Posterior cingulate gyrus (tissue), 11 donors: ENCODE data around the gene CCR6.
"Not testable (repeated sequence)": the region's sequence is repeated elsewhere in the genome, so short reads cannot be mapped to it uniquely, and the experiment has no call there.

Source experiments
- DNase-seq, 10 donors: peaks; one replicate each; pipeline versions ENCODE4 v3.0.0 to v3.0.0-alpha.2; 2020 to 2021; ENCODE audit warnings: mixed read lengths in 3 of 10
- intact Hi-C: fragments of 100-400 bp; cut with DNase I; formaldehyde crosslinking; loops from one replicate; pipeline ENCODE4 v1.15.1; 2023

Gene CCR6

DNA sequence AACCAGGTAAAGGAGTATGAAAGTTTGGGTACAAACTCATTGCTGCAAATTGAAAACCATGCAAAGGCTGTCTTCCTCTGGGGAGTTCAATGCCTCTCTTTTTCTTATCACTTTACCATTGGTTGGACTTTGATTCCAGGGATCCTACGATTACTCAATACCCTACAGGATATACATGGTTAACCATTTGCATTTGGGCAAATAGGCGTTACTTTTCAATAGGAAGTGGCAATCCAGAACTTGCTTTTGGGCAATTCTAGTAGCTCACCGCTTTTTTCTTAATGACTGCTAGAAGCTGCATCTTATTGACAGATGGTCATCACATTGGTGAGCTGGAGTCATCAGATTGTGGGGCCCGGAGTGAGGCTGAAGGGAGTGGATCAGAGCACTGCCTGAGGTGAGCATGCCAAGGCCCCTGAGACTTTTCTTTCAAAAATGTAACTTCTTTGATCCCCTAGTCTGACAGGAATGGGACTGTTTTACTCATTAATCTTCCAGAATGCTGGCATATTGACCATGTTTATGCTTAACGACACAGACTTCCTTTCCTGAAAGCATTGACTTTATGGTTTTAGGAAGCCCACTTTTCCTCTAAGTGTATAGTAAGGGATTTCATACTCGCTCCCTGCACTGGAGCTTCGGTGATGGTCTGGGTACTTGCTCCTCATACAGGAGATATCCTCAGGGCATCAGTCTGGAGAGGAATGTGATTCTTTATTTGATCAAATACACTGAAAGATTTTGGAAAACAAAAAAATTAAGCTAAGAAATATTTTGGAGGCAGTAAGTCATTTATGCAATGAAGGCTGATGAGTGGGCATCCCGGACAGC lies at the start of gene CCR6:
Gene CCR6 (plus strand): TSS at position 270 of the 831 bp plus-strand sequence. CDS start 13,039 bp downstream, outside the sequence.
- intact Hi-C loops = no loop called here
- no peak for DNase-seq

GRCh38 chr6:167073679-167074274 lies 49.1 kb upstream of the CCR6 start:
- intact Hi-C loops = no loop called here
- no peak for DNase-seq

DNA sequence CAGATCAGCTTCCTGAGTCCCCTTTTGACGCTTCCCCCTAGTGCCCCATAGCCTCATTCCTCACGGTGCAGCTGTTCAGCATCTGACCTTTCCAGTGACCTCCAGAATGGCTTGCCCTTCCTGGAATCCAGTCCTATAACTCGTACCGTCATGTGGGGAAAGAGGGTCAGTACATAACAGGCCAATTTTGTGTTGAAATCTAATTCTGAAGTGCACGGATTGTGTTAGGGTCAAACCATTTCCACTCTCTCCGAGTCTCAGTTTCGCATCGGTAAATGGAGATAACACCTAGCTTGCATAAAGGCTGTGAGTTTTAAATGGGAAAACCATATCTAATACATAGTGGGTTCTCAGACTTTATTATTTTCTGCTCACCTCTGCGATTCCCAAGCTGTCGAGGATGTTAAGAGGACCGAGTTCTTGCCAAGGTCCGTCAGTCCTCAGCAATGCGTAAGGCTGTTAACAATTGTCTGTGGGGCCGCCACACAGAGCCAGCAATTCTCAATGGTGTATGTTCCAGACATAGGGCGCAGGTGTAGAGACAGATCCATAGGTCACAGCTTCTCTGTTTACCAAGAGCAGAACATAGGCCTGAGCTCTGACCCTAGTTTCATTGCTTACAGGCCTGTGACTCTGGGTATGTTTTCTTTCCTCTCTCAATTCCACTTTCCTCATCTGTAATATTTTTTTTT lies 45.5 kb upstream of the CCR6 start:
- intact Hi-C loops = no loop called here
- no peak for DNase-seq

DNA sequence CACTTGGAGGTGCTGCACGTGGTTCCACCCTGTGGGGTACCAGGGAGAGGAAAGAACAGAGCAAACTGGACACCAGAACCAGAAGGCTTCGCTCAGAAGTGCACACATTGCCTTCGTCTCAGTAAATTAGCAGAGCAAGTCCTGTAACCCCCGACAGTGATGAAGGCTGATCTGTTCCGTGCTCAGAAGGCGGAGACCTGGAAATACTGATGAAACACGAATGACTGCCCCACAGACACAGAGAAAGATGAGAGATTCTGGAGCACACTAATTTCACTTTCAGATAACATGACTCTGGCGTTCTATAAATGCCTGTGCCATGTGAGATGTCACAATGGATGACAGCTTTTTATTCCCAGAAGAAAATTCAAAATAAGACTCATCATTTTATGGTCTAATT lies 44.2 kb upstream of the CCR6 start:
- intact Hi-C loops = no loop called here
- no peak for DNase-seq

DNA sequence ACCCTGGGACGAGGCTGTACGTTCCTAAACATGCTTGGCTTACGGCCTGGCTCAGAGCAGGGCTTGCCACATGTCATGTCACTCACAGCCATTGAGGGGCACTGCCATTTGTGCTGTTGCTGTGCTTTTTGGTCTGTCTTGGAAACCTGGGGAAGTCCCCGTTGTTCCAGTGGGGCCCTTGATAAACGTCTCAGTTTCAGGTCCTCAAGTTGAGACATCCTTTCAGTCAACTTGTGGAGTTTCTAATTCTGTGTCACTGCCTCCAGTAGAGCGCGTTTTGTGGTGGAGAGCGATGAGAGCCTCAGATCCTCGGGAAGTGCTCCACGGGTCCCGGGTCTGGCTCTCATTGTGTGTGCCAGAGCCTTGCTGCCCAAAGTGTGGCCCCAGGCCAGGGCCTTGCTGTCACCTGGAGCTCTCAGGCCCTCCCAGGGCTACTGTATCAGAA lies 43.0 kb upstream of the CCR6 start:
- intact Hi-C loops = no loop called here
- no peak for DNase-seq

GRCh38 chr6:167087857-167088354 lies 35.0 kb upstream of the CCR6 start:
- no peak for DNase-seq
- intact Hi-C loops = no loop called here

GRCh38 chr6:167088741-167089140 lies 34.2 kb upstream of the CCR6 start:
- DNase-seq, intact Hi-C loops: not testable (repeated sequence)

DNA sequence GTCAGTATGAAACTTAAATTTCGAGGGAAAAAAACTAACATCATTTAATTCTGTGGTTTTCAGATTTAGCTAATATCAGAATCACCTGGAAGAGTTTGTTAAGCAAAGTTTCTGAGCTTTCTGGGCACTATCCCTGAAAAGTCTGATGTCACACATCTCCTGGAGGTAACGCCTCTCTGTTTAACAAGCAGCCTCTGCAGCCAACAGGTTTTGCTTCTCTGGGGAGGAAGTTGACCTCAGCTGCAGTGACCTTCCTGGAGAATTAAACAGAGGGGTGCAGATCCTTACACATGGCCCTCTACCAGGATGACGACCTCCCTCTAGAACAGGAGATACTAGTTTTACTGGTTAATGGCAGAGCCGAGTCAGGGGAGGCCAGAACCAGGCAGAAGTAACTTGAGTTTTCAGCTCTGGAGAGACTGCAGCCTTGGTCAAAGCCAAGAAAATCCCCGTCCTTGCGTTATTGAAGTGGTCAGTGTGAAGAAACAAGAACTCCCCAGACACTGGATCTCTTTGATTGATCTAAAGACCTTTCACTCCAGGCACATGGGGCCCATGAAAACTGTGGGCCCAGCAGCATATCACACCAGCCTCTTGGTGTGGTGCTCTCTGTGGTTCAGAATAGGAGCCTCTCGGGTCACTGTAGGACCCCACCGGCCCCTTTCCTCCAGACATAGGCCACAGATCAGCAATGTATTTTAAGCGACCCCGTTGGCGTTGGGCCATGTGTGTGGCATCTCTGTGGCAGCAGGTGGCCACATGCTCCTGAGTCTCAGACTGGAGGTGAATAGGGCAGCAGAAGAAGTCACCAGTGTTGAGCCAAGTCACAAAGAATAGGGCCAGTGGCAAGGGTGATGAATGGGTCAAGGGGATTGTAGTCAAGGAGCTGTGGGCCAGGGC lies 33.4 kb upstream of the CCR6 start:
- no peak for DNase-seq
- intact Hi-C loops = no loop called here

DNA sequence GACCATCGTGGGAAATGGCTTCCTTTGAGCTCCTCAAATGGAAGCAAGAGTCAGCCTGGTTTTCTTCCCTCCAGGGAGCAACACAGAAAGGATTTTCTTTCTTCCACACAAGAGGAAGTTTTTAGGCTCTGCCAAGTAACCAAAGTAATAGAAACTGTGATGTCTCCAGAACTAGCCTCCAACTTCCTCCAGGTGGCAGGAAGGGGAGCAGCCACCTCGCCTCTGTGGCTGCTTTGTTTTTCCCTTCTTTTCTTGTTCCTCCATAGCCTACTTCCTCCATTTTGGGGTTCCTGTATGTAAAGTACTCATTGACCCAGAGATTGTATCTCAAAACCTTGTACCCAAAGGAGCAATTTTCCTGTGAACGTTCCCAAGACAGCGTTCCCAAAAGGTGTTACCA lies 32.7 kb upstream of the CCR6 start:
- no peak for DNase-seq
- intact Hi-C loops = no loop called here

DNA sequence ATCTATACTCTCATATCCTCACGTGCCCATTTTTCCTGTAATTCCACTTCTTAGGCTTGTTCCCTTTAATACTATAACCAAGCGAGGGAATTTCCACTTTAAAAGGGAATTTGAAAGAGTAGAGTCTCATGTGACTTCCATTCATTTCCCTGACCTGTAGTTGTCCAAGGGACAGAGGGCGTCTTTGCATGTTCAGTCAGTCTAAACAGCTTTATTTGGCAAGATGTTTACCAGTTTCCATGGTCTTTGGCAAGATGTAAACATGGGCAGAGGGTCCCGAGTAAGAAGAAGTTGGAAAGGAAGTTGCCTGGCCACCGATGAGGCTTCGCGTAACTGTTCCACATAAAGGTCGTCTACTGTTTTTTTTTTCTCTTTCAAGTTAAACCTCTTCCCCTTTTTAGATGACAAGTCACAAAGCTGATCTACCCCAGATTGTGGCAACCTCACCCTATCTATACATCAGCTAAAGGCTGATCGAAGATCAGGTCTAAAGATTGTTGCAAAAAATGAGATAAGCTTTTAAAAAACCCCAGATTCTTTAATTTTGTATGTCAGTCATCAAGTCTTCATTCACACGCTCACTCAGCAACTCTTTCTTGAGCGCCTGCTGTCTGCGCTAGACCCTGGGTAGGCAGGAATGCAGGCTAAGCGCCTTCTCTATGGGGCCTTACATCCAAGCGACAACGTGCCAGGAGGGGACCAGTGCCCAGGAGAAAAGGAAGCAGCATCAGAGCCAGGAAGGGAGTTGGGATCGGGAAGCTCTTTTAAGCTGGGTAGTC lies 31.7 kb upstream of the CCR6 start:
- no peak for DNase-seq
- intact Hi-C loops = no loop called here

- intact Hi-C loops = no loop called here
- no peak for DNase-seq
Observed at GRCh38 chr6:167091805-167092107, 31.1 kb upstream of the CCR6 start.

DNA sequence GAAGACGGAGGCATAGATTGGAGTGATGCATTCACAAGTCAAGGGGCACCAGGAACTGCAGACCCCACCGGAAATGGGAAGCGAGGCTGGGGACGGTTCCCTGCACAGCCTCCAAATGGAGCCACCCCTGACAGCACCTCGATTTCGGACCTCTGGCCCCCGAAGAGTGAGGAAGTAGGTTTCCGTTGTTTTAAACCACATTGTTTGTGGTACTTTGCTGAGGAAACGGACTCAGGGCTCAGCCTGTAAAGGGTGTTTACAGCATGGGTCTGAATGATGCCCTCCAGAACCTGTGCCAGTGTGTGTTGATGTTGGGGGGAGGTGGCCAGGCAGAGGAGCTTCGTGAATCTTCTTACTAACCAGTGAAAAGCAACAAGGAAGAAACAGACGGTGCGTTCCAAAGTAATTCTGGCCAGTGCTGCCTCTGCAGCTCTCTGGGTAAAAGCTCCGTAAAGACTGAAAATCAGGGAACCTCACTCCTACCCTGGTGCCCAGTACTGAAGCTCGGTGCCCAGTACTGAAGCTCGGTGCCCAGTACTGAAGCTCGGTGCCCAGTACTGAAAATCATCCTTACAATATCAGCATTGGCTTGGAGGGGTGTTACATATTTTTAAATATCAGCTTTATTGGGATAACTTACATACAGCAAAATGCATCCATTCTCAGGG lies 30.1 kb upstream of the CCR6 start:
- DNase-seq = no peak
- intact Hi-C loops = no loop called here

GRCh38 chr6:167093406-167093921 lies 29.4 kb upstream of the CCR6 start:
- DNase-seq = no peak
- intact Hi-C loops = no loop called here

GRCh38 chr6:167093922-167094432 lies 28.9 kb upstream of the CCR6 start:
- intact Hi-C loops = no loop called here

GRCh38 chr6:167094436-167094819 lies 28.5 kb upstream of the CCR6 start:
- no peak for DNase-seq
- intact Hi-C loops = no loop called here

More at GRCh38 chr6:167093922-167094432, 28.9 kb upstream of the CCR6 start:
- peak in 1 of 10 donors; percentile 25 for DNase-seq

- DNase-seq = no peak
Observed at GRCh38 chr6:167094820-167095637, 27.9 kb upstream of the CCR6 start.

GRCh38 chr6:167095888-167096287 lies 27.0 kb upstream of the CCR6 start:
- intact Hi-C loops = no loop called here
- no peak for DNase-seq

More at GRCh38 chr6:167094820-167095637, 27.9 kb upstream of the CCR6 start:
- intact Hi-C loops = no loop called here

GRCh38 chr6:167096991-167097390 lies 25.9 kb upstream of the CCR6 start:
- intact Hi-C loops = no loop called here

More at GRCh38 chr6:167096991-167097390, 25.9 kb upstream of the CCR6 start:
- no peak for DNase-seq
